Measurements from ENCODE around the gene NCK1.

DNA sequence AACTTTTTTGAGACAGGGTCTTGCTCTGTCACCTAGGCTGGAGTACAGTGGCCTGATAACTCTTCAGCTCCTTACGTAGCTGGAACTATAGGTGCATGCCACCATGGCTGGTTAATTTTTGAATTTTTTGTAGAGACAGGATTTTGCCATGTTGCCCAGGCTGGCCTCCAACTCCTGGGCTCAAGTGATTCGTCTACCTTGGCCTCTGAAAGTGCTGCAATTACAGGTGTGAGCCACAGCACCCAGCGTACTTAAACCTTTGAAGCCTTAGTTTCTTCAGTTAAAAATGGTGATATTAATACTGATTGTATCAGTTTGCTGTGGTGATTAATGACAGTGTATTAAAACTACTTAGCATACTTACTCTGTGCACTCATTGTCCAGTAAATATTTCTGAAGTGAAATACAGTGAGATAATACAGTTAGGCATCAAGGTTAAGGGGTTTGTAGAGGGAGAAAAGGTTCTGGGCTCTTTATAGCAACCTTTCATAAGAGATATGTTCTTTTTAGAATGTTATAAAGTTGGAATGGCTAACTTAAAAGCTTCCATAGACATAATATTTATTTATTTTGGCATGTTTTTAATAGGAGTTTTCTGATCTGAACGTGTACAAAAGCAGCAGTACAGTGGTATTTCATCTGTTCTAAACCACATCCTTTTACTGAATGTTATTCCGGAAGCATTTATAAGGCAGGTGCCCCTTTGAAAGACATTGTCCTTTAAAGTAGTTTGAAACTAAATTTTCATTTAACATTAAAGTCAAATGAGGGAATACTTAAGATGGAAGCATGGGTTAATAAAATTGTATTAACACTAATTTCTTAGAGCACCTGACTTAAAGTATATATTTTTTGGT lies 23.6 kb downstream of the NCK1 start:
- TF ChIP-seq, protein P1, sequence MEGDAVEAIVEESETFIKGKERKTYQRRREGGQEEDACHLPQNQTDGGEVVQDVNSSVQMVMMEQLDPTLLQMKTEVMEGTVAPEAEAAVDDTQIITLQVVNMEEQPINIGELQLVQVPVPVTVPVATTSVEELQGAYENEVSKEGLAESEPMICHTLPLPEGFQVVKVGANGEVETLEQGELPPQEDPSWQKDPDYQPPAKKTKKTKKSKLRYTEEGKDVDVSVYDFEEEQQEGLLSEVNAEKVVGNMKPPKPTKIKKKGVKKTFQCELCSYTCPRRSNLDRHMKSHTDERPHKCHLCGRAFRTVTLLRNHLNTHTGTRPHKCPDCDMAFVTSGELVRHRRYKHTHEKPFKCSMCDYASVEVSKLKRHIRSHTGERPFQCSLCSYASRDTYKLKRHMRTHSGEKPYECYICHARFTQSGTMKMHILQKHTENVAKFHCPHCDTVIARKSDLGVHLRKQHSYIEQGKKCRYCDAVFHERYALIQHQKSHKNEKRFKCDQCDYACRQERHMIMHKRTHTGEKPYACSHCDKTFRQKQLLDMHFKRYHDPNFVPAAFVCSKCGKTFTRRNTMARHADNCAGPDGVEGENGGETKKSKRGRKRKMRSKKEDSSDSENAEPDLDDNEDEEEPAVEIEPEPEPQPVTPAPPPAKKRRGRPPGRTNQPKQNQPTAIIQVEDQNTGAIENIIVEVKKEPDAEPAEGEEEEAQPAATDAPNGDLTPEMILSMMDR (IDR thresholded peaks at IDR 0.05; ENCODE audit: poor library complexity) = no peak
- TF ChIP-seq EZH2 (IDR thresholded peaks at IDR 0.05; ENCODE audit: borderline replicate concordance) = no peak
- no peak for TF ChIP-seq EZH2phosphoT487 (IDR thresholded peaks at IDR 0.05; ENCODE audit: low read depth, severe bottlenecking, unreplicated experiment)

All from hepatocyte (in vitro differentiated cells).